ENCODE measurements around the gene LAMTOR3. TPM values are rescaled to one million over a fixed set of nuclear protein-coding genes. Genes with fewer than 3 reads are reported as not detected.

The LAMTOR3 gene
- total and polyA plus RNA-seq, 12 donors, result 24.2 to 103 (median 46.1) TPM

GRCh38 chr4:99856166-99856565, 38.1 kb downstream of the LAMTOR3 start:
- H3K4me3 ChIP-seq, result no peak overlapping the region
- DNase-seq, result peak in 3 of 7 donors; percentile 15 to 28 (median 16)
- H3K27ac ChIP-seq, result peak overlapping the region in 2 of 5 donors; percentile 42 to 76
- H3K9me3 ChIP-seq (replicated peaks in 1 of 3), result peaks cover 0 to 7% (median 0%) of the 10 kb centered on the region in 3 donors
- no peak for TF ChIP-seq POLR2A (IDR thresholded peaks at IDR 0.05)
- TF ChIP-seq CTCF (IDR thresholded peaks at IDR 0.05), result no peak
- intact Hi-C loops (cut with DNase I), result no loop called here
- H3K36me3 ChIP-seq (replicated peaks in 1 of 2), result no peaks in the 10 kb centered on the region
- WGBS, 4 donors, result 20 to 50% (median 41%) methylated on average over 1 of the region's 1 CpG
- H3K27me3 ChIP-seq, result no peaks in the 10 kb centered on the region
- no peaks in the 10 kb centered on the region for H3K4me1 ChIP-seq (replicated peaks in 1 of 2)

GRCh38 chr4:99855678-99856077, 38.5 kb downstream of the LAMTOR3 start:
- peak overlapping the region in 1 of 5 donors; percentile 42 for H3K27ac ChIP-seq

GRCh38 chr4:99853999-99854398, 40.2 kb downstream of the LAMTOR3 start:
- intact Hi-C loops (cut with DNase I), result no loop called here
- H3K9me3 ChIP-seq (replicated peaks in 1 of 3), result no peaks in the 10 kb centered on the region
- H3K4me3 ChIP-seq, result no peak overlapping the region
- 74 to 95% (median 80%) methylated on average over 1 of the region's 1 CpG for WGBS, 4 donors
- no peak for DNase-seq
- H3K27ac ChIP-seq, result no peak overlapping the region
- H3K36me3 ChIP-seq (replicated peaks in 1 of 2), result no peaks in the 10 kb centered on the region
- no peaks in the 10 kb centered on the region for H3K4me1 ChIP-seq (replicated peaks in 1 of 2)
- TF ChIP-seq POLR2A (IDR thresholded peaks at IDR 0.05), result no peak
- no peak for TF ChIP-seq CTCF (IDR thresholded peaks at IDR 0.05)
- no peaks in the 10 kb centered on the region for H3K27me3 ChIP-seq

More at GRCh38 chr4:99855678-99856077, 38.5 kb downstream of the LAMTOR3 start:
- H3K27me3 ChIP-seq, result no peaks in the 10 kb centered on the region
- WGBS, 4 donors, result 55 to 79% (median 62%) methylated on average over 1 of the region's 1 CpG
- TF ChIP-seq POLR2A (IDR thresholded peaks at IDR 0.05) (no peak), CTCF (IDR thresholded peaks at IDR 0.05) (no peak)
- intact Hi-C loops (cut with DNase I), result no loop called here
- no peaks in the 10 kb centered on the region for H3K4me1 ChIP-seq (replicated peaks in 1 of 2)
- H3K36me3 ChIP-seq (replicated peaks in 1 of 2), result no peaks in the 10 kb centered on the region
- H3K4me3 ChIP-seq, result no peak overlapping the region
- peaks cover 0 to 5% (median 0%) of the 10 kb centered on the region in 3 donors for H3K9me3 ChIP-seq (replicated peaks in 1 of 3)
- peak in 1 of 7 donors; percentile 17 for DNase-seq

GRCh38 chr4:99853190-99853589, 41.0 kb downstream of the LAMTOR3 start:
- Histone ChIP-seq H3K27me3 (no peaks in the 10 kb centered on the region), H3K4me3 (no peak overlapping the region), H3K36me3 (replicated peaks in 1 of 2) (no peaks in the 10 kb centered on the region), H3K4me1 (replicated peaks in 1 of 2) (no peaks in the 10 kb centered on the region), H3K27ac (no peak overlapping the region), H3K9me3 (replicated peaks in 1 of 3) (no peaks in the 10 kb centered on the region)
- 62 to 66% (median 63%) methylated on average over 3 of the region's 3 CpGs for WGBS, 4 donors
- intact Hi-C loops (cut with DNase I), result no loop called here
- DNase-seq, result no peak
- no peak for TF ChIP-seq CTCF (IDR thresholded peaks at IDR 0.05)
- no peak for TF ChIP-seq POLR2A (IDR thresholded peaks at IDR 0.05)

All from adrenal gland (tissue), 12 donors.